ENCODE measurements around the gene STAM. TPM values are rescaled to one million over a fixed set of nuclear protein-coding genes. Genes with fewer than 3 reads are reported as not detected.

STAM gene
- total and polyA plus RNA-seq, 9 donors = 10.7 to 24.7 (median 20.3) TPM

DNA sequence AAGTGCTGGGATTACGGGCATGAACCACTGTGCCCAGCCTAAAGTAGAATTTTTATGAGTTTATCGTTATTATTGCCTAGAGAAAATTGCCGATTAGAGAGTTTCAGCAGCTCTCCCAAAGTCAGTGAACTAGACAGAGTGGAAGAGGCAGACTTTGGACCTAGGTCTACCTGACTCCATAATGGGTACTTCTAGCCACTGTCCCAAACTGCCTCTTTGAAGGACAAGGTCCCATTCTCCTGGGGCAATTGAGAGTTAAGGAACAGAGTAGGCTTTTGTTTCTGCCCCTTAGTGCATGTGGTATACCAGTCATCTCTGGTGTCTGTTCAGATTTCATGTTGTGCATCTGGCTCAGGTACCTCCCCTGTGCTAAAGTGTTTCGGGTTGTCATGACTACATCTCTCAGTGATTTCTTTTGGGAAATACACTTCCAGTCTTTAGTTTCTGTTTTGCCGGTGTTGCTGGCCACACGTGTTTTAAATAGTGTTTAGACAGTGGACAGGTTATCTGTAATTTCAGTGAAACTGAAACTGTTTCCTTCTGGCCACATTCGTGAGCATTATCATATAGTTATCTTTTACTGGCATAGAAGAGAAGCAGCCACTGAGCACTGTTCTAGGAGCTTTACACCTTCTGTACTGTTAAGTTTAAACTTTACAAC is 112.7 kb downstream of the STAM start:
- no peaks in the 10 kb centered on the region for H3K27me3 ChIP-seq
- H3K4me1 ChIP-seq (ENCODE audit: insufficient read depth) = no peaks in the 10 kb centered on the region
- DNase-seq = no peak
- WGBS, 3 donors = 47 to 59% (median 49%) methylated on average over 7 of the region's 7 CpGs
- H3K4me3 ChIP-seq = no peak overlapping the region
- TF ChIP-seq, protein P1, sequence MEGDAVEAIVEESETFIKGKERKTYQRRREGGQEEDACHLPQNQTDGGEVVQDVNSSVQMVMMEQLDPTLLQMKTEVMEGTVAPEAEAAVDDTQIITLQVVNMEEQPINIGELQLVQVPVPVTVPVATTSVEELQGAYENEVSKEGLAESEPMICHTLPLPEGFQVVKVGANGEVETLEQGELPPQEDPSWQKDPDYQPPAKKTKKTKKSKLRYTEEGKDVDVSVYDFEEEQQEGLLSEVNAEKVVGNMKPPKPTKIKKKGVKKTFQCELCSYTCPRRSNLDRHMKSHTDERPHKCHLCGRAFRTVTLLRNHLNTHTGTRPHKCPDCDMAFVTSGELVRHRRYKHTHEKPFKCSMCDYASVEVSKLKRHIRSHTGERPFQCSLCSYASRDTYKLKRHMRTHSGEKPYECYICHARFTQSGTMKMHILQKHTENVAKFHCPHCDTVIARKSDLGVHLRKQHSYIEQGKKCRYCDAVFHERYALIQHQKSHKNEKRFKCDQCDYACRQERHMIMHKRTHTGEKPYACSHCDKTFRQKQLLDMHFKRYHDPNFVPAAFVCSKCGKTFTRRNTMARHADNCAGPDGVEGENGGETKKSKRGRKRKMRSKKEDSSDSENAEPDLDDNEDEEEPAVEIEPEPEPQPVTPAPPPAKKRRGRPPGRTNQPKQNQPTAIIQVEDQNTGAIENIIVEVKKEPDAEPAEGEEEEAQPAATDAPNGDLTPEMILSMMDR (IDR thresholded peaks at IDR 0.05) = no peak
- TF ChIP-seq POLR2A (IDR thresholded peaks at IDR 0.05) = no peak
- TF ChIP-seq EP300 (IDR thresholded peaks at IDR 0.05) = no peak
- intact Hi-C loops (cut with DNase I) = no loop called here
- no peaks in the 10 kb centered on the region for H3K36me3 ChIP-seq
- H3K9me3 ChIP-seq = no peaks in the 10 kb centered on the region
- H3K27ac ChIP-seq = no peak overlapping the region

DNA sequence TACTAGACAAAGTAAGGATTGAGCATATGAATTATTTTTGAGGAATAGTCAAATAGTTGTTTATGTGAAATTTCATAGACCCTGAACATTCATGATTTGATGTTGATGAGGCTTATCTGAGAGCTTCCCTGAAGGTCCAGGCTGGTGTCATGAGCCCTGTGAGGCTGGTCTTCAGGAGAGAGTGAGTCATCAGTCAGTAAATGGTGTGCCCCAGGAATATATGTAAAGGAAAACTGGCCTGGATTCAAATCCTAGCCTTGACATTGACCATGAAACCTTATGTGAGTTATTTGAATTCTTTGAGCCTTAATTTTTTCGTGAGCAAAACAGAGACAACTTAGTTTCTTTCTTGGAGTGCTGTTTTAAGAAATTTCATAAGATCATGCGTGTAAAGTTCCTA is 114.2 kb downstream of the STAM start:
- H3K4me3 ChIP-seq = no peak overlapping the region
- intact Hi-C loops (cut with DNase I) = no loop called here
- no peaks in the 10 kb centered on the region for H3K36me3 ChIP-seq
- no peaks in the 10 kb centered on the region for H3K9me3 ChIP-seq
- TF ChIP-seq POLR2A (IDR thresholded peaks at IDR 0.05) (no peak), EP300 (IDR thresholded peaks at IDR 0.05) (no peak)
- TF ChIP-seq, protein P1 (IDR thresholded peaks at IDR 0.05) = no peak
- 73 to 80% (median 75%) methylated on average over 2 of the region's 2 CpGs for WGBS, 3 donors
- H3K27ac ChIP-seq = no peak overlapping the region
- no peak for DNase-seq
- no peaks in the 10 kb centered on the region for H3K4me1 ChIP-seq (ENCODE audit: insufficient read depth)
- no peaks in the 10 kb centered on the region for H3K27me3 ChIP-seq

DNA sequence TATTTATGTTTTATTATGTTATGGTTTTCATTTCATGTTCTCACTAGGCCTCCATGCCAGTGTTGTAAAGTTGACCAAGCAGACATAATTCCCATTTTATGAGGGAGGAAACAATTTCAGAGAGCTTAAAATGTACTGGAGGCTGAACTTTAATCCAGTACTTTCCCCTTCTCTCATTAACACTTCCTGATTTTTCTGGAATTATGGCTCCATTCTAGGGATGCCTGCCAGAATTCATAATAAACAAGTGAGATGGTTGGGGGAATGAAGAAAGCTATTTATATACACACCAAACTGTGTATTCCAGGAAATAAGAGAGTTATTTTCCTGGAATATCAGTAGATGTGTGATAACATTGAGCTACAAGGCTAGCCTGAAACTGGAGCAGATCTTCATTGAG is 114.9 kb downstream of the STAM start:
- TF ChIP-seq, protein P1 (IDR thresholded peaks at IDR 0.05) = no peak
- TF ChIP-seq EP300 (IDR thresholded peaks at IDR 0.05) (no peak), POLR2A (IDR thresholded peaks at IDR 0.05) (no peak)
- Histone ChIP-seq H3K4me3 (no peak overlapping the region), H3K27ac (no peak overlapping the region), H3K27me3 (no peaks in the 10 kb centered on the region), H3K4me1 (ENCODE audit: insufficient read depth) (no peaks in the 10 kb centered on the region), H3K9me3 (no peaks in the 10 kb centered on the region), H3K36me3 (no peaks in the 10 kb centered on the region)
- DNase-seq = no peak
- intact Hi-C loops (cut with DNase I) = no loop called here

DNA sequence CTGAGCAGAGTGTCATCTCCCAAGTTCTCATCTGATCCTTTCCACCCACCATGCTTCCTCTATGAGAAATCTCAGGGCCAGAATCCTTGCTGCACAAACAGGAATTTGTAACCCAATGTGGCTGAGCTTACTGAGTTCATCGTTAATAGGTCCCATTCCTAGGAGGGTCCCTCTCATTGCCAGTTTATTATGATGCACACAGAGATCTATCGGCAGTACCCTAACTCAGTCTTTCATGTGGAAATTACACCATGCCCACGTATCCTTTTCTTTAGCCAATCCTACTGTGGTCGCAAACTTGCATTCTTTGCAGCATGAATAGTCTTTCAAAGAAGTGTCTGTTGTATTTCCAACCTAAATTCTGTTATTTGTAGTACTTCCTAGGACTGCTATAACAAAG is 120.2 kb downstream of the STAM start:
- Histone ChIP-seq H3K4me3 (no peak overlapping the region), H3K27me3 (no peaks in the 10 kb centered on the region), H3K27ac (no peak overlapping the region), H3K9me3 (peaks cover 0 to 2% of the 10 kb centered on the region in 2 donors), H3K4me1 (ENCODE audit: insufficient read depth) (no peaks in the 10 kb centered on the region), H3K36me3 (no peaks in the 10 kb centered on the region)
- TF ChIP-seq, protein P1 (IDR thresholded peaks at IDR 0.05) = no peak
- TF ChIP-seq POLR2A (IDR thresholded peaks at IDR 0.05) (no peak), EP300 (IDR thresholded peaks at IDR 0.05) (no peak)
- intact Hi-C loops (cut with DNase I) = no loop called here
- DNase-seq = no peak
- 55 to 58% (median 56%) methylated on average over 4 of the region's 4 CpGs for WGBS, 3 donors

Data from ovary (tissue), 9 donors.